D721Med (cell line): ENCODE measurements around the gene NT5DC1.
"Not testable (repeated sequence)": the region's sequence is repeated elsewhere in the genome, so short reads cannot be mapped to it uniquely, and the experiment has no call there.

Source experiments
- DNase-seq: peaks from one replicate; pipeline ENCODE4 v3.0.0; 2011; ENCODE audit warnings: low spot score; ENCODE audit not compliant: insufficient read length
- FAIRE-seq: peaks from 2 replicates; lab custom pipeline; 2011; peaks lifted over from hg19 to GRCh38; lab: Jason Lieb, UNC
- TF ChIP-seq, protein P1 (sequence below): IDR thresholded peaks from 2 replicates; pipeline ENCODE4 v1.5.1; 2012; ENCODE audit warnings: mild to moderate bottlenecking, control low read depth; ENCODE audit not compliant: insufficient read depth; ENCODE audit errors: missing control alignments

Gene NT5DC1

GRCh38 chr6:116283191-116283590, 182.5 kb downstream of the NT5DC1 start:
- FAIRE-seq (no peak), DNase-seq (no peak)
- TF ChIP-seq, protein P1, sequence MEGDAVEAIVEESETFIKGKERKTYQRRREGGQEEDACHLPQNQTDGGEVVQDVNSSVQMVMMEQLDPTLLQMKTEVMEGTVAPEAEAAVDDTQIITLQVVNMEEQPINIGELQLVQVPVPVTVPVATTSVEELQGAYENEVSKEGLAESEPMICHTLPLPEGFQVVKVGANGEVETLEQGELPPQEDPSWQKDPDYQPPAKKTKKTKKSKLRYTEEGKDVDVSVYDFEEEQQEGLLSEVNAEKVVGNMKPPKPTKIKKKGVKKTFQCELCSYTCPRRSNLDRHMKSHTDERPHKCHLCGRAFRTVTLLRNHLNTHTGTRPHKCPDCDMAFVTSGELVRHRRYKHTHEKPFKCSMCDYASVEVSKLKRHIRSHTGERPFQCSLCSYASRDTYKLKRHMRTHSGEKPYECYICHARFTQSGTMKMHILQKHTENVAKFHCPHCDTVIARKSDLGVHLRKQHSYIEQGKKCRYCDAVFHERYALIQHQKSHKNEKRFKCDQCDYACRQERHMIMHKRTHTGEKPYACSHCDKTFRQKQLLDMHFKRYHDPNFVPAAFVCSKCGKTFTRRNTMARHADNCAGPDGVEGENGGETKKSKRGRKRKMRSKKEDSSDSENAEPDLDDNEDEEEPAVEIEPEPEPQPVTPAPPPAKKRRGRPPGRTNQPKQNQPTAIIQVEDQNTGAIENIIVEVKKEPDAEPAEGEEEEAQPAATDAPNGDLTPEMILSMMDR: no peak

DNA sequence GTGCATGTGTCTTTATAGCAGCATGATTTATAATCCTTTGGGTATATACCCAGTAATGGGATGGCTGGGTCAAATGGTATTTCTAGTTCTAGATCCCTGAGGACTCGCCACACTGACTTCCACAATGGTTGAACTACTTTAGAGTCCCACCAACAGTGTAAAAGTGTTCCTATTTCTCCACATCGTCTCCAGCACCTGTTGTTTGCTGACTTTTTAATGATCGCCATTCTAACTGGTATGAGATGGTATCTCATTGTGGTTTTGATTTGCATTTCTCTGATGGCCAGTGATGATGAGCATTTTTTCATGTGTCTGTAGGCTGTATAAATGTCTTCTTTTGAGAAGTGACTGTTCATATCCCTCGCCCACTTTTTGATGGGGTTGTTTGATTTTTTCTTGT, 184.3 kb downstream of the NT5DC1 start:
- FAIRE-seq, DNase-seq: not testable (repeated sequence)

DNA sequence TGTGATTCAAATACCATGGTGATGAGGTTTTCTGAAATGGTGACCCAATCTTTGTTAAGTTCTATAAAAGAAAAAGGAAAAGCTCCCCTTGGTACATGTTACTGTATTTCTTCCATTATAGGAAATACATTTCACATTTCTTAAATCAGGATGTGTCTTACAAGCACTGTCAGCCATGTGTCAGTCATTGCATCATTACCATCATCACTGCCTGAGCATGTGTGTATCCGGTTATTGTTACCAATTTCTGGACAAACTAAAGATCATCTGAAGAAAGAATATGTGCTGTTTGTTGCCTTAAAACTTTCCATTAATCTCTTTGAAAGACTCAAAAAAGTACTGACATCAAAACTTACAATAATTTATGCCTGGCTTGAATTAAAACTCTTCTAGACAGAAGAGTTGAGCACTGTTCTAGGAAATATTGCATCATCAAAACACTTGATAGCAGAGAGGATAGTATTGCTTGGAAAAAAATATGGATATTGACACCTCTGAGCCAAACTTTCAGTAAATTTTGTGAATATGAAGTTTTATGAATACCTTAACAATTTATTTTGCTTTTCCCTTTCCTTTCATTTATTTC, 186.2 kb downstream of the NT5DC1 start:
- DNase-seq: no peak
- no peak for FAIRE-seq
- TF ChIP-seq, protein P1: no peak

DNA sequence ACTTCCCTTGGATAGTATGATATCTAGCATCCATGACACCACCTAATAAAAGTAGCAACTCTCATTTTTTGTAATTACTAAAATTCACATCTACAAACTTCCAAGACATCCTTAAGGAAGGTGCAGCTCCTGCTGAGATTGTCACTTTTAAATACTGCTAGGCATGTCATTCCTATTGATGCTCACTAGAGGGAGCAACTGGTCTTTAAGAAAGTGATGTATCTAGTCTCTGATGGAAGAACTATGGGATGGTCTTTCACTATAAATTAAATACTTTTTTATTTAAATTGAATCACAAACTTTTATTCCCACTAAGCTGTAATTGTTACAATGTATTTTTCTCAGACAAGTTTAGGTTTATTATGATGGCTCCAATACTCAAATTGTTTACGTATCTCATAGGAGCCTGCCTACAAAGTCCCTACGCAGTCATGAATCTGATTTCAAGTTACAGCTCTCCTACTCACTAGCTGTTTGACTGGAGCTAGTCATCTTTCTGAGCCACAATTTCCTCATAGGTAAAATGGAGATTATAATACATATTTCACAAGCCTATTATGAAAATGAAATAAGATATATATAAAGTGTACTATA, 187.1 kb downstream of the NT5DC1 start:
- TF ChIP-seq, protein P1: peak; percentile 94
- DNase-seq (no peak), FAIRE-seq (peak; percentile 71)

GRCh38 chr6:116289876-116290275, 189.2 kb downstream of the NT5DC1 start:
- TF ChIP-seq, protein P1: no peak
- no peak for FAIRE-seq

GRCh38 chr6:116290799-116291198, 190.1 kb downstream of the NT5DC1 start:
- TF ChIP-seq, protein P1: no peak
- DNase-seq (no peak), FAIRE-seq (no peak)

More at GRCh38 chr6:116289876-116290275, 189.2 kb downstream of the NT5DC1 start:
- no peak for DNase-seq

- DNase-seq: no peak
- FAIRE-seq: no peak
- TF ChIP-seq, protein P1: no peak
Observed at GRCh38 chr6:116291701-116292396, 191.2 kb downstream of the NT5DC1 start.
